ENCODE results near the gene DGCR2.
A peak's percentile ranks its signal among the peaks of the same experiment; 100 is the strongest.

DGCR2 gene

GRCh38 chr22:19126309-19127273 is 4.4 kb upstream of the DGCR2 start:
- DNase-seq = no peak

DNA sequence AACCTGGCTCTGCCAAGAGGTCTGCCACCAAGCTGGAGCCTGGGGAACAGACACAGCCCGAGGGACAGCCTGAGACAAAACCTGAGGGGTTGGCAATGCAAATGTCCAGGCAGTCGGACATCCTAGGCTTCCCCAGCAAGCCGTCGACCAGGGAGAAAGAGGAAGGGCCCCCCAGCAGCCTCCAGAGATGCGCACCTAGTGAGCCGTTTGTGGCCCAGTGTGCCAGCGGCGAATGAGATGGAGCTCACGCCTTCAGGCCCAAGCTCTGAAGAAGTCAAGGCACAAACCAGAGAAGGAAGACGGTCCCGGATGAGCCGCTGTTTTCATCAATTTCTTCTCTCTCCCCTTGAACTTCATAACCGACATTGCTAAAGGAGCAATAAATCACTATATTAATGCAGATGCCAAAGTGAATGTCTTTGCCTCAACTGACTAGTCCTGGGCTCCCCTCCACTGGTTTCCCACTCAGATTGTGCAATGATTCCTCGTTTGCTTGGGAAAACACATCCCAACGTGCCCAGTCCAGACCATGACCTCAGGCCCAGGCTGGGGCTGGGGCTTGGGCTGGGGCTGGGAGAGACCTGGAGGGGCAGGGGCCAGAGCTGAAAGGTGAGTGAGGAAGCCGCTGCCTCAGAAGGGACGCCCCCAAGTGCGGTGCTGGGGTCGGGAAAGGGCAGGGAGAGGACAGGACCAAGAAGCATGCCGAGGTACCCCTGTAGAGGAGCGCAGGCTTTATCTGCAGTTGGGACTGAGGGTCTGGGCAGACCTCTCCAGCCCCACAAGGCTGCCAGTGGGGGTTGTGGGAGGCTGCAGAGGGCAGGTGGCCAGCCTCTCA is 3.5 kb upstream of the DGCR2 start:
- DNase-seq = no peak

DNA sequence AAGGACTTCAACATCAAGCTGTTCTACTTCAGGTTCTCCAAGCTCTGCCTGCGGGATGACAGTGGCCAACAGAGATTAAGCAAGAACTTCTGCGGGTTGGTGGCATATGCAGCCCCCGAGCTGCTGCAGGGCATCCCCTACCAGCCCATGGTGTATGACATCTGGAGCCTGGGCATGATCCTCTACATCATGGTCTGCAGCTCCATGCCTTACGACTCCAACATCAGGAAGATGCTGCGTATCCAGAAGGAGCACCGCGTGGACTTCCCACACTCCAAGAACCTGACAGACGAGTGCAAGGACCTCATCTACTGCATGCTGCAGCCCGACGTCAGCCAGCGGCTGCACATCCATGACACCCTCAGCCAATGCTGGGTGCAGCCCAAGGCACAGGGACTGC is 2.8 kb upstream of the DGCR2 start:
- DNase-seq = no peak

DNA sequence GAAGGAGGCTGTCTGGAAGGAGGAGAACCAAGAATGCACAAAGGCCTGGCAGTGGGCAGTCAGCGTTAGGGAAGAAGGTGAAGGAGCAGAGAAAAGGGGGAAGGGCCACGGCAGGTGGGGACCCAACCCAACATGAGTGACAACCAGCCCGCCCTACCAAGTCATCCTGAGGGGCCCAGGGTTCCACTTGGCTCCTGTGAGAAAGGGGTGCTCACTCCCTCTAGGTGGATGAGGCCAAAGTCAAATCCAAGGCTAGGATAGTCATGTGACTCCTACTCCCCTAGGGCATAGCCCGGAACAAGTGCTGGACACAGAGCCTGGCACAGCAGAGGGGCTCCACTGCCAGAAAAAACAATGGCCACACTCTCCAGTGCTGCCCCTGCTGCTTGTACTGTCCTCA is 2.2 kb upstream of the DGCR2 start:
- DNase-seq = no peak

DNA sequence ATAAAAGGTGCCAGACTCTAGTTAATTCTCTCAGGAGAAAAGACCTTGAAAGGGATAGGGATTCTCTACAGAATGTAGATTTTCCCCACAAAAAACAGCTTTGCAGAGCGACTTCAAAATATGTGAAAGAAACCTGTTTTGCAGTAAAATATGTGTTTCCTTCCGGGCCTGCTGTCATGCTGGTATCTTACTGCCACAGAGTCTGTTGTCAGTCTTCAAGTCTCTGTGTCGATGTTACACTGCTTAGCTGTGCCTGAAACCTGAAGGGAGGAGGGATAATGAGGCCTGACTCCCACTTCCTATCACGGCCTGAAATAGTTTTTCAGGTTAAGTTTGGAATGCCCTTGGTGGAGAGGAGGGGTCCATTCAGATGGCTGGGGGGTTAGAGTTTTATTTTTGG is 1.7 kb upstream of the DGCR2 start:
- no peak for DNase-seq

DNA sequence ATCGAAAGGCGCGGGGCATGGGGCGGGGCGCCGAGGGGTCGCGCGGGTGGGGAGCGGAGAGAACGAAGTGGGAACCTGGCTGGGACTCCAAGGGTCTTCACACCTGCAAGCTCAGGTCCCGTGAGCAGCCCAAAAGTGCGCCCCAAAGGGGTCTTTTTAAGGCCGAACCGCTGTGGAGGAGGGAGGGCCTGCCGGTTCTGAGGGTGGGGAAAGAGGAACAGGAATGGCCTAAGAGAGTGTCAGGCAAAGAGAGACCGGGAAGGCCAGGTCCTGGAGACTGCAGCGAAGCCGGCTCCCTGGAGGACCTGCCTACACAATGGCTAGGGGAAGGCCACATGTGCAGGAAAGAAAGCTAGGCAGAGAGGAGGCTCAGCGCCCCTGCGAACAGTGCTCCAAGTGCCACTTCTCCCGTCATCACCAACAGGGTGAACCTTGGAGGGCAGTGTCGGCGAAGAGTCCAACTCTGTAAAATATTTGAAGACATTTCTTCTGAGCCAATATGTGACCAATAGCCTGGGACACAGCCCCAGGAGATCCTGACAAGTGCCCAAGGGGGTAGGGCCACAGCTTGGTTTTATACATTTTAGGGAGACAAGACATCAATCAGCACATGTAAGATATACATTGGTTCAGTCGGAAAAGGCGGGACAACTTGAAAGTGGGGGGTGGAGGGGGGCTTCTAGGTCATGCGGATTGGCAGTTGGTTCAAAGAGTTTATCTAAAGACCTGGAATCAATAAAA is 710 bp upstream of the DGCR2 start:
- peak; percentile 27 to 63 for DNase-seq

DNA sequence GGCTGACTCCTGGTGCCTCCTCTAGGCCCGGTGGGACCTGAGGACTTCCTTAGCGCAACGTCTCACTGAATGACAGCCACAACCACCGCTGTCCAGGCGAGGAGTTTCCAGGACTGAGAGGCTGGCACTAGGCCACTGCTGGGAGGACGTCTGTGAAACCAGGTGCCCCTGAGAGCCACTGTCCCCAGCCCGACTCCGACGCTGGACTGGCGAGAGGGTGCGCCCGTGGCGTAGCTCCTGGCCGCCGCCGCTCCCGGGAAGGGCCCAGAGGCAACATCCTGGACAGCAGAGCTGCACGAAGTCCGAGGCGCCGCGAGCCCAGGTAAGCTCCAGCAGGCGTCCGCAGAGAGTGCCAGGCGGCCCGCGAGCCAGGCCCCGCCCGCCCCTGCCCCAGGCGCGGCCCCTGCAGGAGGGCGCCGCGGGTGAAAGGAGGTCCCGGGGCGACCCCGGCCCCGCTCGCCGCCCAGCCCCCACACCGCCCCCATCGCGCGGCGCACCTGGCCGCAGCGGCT is 525 bp downstream of the DGCR2 start:
- DNase-seq = peak; percentile 12 to 59

DNA sequence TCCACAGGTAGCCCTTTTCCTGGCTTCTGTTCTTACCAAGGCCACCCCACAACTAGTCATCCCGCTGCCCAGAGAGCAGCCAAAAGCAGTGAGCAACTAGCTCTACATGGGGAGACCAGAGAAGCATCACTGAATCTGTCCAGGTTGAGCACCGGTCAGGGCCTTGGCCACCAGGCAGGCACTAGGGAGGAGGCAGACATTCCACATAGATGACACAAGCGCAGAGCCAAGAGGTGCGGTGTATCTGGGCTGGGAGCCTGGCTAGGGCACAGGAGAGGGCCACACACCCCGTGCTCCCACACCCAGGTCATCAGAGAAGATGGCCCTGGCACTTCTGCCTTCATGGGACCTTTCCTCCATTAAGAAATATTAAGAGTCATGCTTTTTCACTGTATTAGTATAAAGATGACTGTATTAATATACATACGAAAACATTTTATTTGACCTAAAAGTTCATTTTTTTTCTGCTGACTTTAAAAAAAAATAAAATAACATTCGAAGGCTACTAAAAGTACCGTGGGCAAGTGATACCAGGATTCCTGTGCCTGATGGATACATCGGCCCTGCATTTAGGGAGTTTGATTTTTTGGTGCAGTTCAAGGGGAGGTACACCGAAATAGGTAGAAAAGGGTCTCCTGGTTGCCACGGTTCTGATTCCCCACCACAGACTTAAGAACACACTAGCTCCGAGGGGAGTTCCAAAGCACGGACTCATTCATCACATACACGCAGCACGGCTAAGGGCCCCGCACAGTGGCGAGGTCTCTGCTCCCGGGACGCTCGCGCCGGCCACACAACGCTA is 1.2 kb downstream of the DGCR2 start:
- DNase-seq = no peak

GRCh38 chr22:19119949-19120348 is 2.3 kb downstream of the DGCR2 start:
- no peak for DNase-seq

DNA sequence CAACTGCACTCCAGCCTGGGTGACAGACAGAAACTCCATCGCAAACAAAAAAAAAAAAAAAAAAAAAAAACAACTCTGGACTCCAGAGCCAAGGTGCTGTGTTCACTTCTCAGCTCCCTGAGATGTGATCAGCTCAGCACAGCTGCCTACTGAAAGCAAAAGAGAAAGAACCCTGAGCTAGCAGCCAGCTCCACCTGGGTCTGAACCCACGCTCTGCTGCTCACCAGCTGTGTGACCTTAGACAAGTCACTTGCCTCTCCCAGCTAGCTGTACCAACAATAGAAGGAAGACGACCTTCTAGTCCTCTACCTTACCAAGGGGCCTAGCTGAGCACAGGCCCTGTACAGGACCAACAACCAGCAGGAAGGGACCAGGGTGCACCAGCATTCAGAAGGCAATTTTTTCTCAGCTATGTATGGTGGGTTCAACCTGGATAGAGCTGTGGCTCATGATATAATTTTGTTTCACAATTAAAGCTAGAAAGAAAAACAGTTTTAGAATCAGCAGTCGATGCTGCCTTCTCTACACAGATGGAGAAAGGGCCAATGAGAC is 3.8 kb downstream of the DGCR2 start:
- no peak for DNase-seq

DNA sequence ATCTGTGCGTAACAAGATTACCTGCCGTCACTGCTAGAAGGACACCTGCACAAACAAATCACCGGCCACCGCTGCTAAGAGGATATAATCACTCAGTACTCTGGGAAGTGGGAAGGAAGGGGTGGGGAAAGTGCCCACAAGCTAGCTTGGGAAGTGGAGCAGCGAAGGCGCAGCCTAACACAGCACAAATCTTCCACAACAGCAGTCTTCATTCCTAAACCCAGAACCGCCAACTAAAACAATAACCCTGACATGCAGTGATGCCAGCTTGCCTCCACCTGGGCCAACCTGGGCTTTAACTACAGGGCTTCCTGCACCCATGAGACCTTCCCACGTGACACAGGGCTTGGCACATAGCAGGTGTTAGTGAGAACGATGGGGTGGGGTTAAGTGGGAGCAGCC is 5.1 kb downstream of the DGCR2 start:
- no peak for DNase-seq

DNA sequence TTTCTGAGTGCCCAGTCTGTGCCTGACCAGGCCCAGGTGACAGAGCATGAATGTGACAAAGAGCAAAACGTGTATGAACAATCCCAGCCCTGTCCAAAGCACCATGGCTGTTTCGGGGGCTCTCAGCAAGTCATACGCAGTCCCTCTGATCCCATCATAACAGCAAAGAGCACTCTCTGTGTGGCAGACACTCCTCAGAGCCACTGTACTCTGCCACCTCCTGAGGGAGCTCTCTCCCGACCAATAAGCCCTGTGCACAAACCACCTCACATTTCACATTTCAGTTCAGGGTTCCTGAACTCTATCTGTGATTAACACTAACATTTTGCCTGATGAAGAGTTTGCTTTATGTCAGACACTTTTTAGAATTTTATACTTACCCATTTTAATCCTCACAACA is 6.6 kb downstream of the DGCR2 start:
- no peak for DNase-seq

DNA sequence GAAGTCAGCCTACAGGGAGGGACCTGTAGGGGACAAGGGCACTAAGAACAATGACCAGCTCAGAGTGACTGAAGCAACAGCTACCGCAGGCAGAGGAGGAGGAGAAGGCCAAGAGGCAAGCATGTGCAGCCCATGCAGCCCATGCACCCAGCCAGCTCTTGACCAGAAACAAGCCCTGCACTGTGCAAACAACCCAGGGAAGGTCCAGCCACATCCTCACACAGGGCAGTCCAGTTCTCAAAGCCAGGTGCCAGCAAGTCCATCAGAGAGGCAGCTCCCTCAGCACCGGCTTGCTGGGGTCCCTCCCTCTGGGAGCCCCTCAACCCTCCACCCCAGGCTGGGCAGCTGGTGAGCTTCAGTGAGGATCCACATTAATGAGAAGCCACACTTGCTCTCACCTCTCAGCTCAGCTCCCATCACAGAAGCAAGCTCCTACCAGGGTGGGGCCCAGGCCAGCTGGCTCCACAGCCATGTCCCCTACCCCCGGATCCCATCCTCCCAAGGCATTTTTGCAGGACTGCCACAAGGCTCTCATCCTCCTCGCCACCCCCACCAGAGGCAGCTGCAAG is 7.1 kb downstream of the DGCR2 start:
- DNase-seq = no peak

DNA sequence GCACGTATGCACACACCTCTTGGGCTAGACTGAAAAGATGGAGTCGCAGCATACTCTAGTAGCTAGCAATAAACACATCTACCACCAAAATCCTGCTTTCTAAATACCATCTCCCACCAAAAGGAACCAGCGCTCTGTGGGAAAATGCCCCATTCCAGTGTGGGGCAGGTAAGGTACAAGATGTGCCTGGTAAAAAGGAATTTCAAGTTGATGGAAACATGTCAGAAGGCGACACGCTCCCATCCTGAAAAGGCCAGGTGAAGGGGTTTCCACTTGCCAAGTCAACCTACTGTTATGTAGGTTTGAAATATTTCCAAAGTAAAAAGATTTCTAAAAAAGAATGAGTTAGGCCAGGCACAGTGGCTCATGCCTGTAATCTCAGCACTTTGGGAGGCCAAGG is 8.8 kb downstream of the DGCR2 start:
- no peak for DNase-seq

DNA sequence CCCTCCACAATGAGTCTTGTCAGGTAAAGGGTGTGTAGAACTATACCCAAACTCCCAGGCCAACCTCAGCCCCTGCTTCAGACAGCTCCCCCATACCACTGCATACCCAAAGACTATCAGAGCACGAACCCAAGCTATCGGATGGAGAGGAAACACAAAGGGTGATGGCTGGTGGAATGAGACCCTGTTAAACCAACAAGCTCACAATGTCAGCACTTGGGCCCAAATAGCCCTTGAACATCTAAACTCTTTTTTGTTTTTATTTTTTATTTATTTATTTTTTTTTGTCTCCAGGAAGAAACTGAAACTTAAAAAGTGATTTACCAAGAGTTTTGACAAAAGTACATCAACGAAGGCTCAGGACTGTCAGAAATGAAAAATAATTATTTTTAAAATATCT is 10.6 kb downstream of the DGCR2 start:
- DNase-seq = no peak

- no peak for DNase-seq
Observed at GRCh38 chr22:19111140-19111539, 11.1 kb downstream of the DGCR2 start.

DNA sequence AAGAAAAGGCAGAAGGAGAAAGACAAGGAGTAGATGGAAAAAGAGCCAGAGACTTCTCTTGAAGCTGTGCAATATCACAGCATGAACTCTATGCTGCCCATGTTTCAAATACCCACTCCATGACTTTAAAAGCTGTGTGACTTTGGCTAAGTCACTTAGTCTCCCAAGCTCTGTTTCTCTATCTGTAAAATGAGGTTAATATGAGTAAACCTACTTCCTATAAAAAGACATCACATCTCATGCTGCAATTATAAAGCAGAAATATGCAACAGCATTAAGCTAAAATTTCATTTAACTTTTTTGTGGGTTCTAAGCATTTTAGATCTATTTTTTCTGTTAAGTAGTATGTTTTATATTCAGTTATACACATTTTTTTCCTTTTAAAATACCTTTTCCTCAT is 11.6 kb downstream of the DGCR2 start:
- peak in 1 of 2 donors; percentile 59 for DNase-seq

DNA sequence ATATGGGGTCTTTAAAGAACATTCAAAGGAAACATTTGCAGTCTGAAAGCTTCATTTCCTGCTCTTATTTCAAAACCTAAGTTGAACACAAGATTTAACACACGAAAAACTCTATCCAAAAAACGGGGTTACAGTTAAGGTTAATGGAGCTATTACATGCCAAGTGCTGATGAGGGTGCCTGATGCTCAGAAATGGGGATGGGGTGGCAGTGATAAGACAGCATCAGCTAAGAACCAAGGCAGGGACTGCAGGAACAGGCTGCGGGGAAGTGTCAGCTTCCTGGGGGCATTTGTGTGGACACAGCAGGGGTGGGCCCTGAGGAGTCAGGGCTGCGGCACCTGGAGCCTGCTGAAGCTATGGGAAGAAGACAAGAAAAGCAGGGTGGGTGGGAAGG is 12.2 kb downstream of the DGCR2 start:
- no peak for DNase-seq

DNA sequence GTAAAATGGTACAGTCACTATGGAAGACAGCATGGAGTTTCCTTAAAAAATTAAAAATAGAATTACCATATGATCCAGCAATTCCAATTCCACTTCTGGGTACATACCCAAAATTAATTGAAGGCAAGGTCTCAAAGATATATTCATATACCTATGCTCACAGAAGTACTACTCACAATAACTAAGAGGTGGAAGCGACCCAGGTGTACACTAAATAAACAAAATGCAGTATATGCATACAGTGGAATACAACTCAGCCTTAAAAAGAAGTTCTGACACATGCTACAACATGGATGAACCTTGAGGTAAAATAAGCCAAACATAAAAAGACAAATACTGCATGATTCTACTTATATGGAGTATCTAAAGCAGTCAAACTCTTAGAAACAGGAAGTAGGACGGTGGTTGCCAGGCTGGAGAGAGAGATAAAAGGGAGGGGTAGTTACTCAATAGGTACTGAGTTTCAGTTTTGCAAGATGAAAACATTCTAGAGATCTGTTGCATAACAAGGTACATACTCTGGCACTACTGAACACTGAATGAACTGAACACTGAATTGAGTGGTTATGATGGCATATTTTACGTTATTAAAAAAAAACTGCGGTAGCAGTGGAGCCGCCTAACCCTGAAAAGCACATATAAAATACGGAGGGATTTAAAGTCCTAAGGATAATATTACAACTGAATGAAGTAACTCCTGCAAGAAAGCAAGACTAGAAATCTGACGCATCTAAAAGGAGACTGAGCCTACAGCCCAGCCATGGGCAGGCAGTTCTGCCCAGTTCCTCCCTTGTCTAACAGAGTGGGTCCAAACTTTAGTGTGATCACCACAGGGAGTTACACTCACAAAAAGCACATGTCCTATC is 12.8 kb downstream of the DGCR2 start:
- peak; percentile 81 to 95 for DNase-seq

- no peak for DNase-seq
Observed at GRCh38 chr22:19108807-19109197, 13.4 kb downstream of the DGCR2 start.
